Measurements from ENCODE around the gene TGM2. TPM values are rescaled to one million over a fixed set of nuclear protein-coding genes. Genes with fewer than 3 reads are reported as not detected.

Gene TGM2
- total and polyA plus RNA-seq, 9 of the 15 experiments (the other 6 are each of a cell fraction or from before 2014, with no cell fraction given), result 5.5 to 78.5 (median 37.6) TPM

DNA sequence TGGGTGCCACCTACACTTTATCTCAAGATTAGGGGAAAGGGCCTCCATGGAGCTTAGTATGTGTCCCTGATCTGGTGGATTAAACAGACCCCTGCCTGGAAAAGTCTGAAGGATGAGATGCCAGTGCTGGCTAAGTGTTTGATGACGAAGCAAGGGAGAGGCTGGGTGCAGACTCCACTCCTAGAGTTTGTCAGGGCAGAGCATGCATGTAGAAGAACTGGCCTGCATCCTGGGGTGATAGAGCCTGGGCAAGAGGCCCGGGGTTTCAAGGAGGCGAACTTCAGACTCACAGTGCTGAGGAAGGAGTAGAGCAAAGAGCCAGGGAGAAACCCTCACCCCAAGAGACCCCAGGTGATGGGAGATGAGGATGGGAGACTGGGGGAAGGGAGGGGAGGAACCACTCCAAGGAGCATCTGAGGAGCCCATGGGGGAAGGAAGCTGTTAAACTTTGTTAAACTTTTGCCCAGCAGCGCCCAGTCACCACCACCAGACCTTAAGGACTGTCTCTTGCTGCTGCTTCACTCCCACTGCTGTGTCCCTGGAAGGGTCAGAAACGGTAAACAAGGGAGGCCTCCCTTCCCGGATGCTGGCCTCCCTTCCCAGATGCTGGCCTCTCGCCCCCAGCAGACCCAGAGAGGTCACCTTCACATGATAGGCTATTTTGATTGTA, 69.9 kb downstream of the TGM2 start (continued):
- TF ChIP-seq, protein P1, sequence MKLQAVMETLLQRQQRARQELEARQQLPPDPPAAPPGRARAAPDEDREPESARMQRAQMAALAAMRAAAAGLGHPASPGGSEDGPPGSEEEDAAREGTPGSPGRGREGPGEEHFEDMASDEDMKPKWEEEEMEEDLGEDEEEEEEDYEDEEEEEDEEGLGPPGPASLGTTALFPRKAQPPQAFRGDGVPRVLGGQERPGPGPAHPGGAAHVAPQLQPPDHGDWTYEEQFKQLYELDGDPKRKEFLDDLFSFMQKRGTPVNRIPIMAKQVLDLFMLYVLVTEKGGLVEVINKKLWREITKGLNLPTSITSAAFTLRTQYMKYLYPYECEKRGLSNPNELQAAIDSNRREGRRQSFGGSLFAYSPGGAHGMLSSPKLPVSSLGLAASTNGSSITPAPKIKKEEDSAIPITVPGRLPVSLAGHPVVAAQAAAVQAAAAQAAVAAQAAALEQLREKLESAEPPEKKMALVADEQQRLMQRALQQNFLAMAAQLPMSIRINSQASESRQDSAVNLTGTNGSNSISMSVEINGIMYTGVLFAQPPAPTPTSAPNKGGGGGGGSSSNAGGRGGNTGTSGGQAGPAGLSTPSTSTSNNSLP (IDR thresholded peaks at IDR 0.05; ENCODE audit: borderline replicate concordance, low read depth, low read length), result no peak
- TF ChIP-seq, protein P2, sequence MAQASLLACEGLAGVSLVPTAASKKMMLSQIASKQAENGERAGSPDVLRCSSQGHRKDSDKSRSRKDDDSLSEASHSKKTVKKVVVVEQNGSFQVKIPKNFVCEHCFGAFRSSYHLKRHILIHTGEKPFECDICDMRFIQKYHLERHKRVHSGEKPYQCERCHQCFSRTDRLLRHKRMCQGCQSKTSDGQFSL (CRISPR knock-in tag; IDR thresholded peaks at IDR 0.05), result no peak
- TF ChIP-seq, protein P2 (tag; IDR thresholded peaks at IDR 0.05), result no peak
- no peak for TF ChIP-seq MIER1 (IDR thresholded peaks at IDR 0.05; ENCODE audit: low read depth)

DNA sequence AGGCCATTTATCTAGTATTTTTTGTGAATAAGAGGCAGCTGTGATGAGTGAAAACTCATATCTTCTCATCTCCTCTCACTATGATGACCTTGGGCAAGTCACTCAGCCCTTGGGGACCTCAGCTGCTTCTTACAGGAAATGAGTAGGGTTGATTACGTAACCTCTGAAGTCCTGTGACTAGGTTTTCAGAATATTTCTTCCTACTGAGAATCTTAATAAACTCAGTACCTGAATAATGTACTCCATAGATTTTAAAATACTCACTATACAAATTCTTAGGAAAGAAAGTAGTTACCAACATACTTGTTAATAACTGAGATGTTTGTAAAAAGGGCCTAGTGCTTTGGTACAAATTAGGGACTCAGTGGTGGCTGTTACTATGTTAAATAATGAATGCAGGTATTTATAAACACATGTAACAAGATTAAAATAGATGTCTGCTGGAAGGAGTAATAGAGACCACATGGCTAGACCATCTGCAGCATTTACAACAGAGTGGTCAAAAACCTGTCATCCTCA, 70.6 kb downstream of the TGM2 start:
- Histone ChIP-seq H3K9me3 (replicated peaks; ENCODE audit: control insufficient read depth, insufficient read depth, low read depth, low read length) (no peaks in the 10 kb centered on the region), H4K20me1 (replicated peaks; ENCODE audit: control insufficient read depth, insufficient read depth, low read length) (no peaks in the 10 kb centered on the region), H3K4me1 (replicated peaks in 1 of 2; ENCODE audit: control insufficient read depth in 2 of 2, insufficient read depth in 2 of 2, low read length in 2 of 2) (peaks cover 4 to 51% of the 10 kb centered on the region in 2 experiments; a peak in 4 of 5 replicates), H2AFZ (ENCODE audit: low read depth, low read length) (peak overlapping the region; percentile 3; the same call in 1 of the 2 replicates), H3K27ac (ENCODE audit: extremely low read depth, low read depth, low read length) (peak overlapping the region; percentile 62; the same call in 1 of the 3 replicates), H3K36me3 (ENCODE audit: control insufficient read depth, insufficient read depth, low read length) (peaks cover 34% of the 10 kb centered on the region), H3K9me1 (ENCODE audit: control insufficient read depth, insufficient read depth, low read length) (no peaks in the 10 kb centered on the region), H3K4me2 (ENCODE audit: insufficient read depth, low read length) (no peak overlapping the region; the same call in 1 of the 2 replicates), H3K9ac (ENCODE audit: insufficient read depth in 1 of 2, low read depth in 2 of 2, low read length in 2 of 2) (no peak overlapping the region), H3K27me3 (ENCODE audit: control insufficient read depth in 2 of 2, insufficient read depth in 2 of 2, low read length in 2 of 2) (no peaks in the 10 kb centered on the region), H3K79me2 (ENCODE audit: control insufficient read depth, insufficient read depth, low read length) (no peaks in the 10 kb centered on the region), H3K4me3 (no peak overlapping the region)
- intact Hi-C loops (cut with micrococcal nuclease), result no loop called here
- DNase-seq (ENCODE audit: extremely low read depth in 1 of 4, low spot score in 3 of 4), result peak in 2 of 4 experiments; percentile 59 to 78
- BruUV-seq (replicated peaks), result no TSS peak
- peak; percentile 71 for FAIRE-seq
- in situ Hi-C loops (cut with MboI), result no loop called here
- WGBS (ENCODE audit: insufficient coverage, low coverage, missing lambda C conversion rate), result 0% methylated on average over 1 of the region's 1 CpG
- CTCF ChIA-PET (ENCODE audit: low intra/inter-chr PET ratio), result no interaction called here
- POLR2A ChIA-PET, result interaction anchor here (1.1 to 2.7 kb wide), 2 partner anchors 10 to 20 kb away, joined by 4 to 9 read pairs; no protein-coding TSS in a partner anchor
- peak; percentile 74 for ATAC-seq
- TF ChIP-seq DPF2 (IDR thresholded peaks at IDR 0.05), result peak; percentile 66; the same call in 1 of the 2 replicates
- TF ChIP-seq, protein P3, sequence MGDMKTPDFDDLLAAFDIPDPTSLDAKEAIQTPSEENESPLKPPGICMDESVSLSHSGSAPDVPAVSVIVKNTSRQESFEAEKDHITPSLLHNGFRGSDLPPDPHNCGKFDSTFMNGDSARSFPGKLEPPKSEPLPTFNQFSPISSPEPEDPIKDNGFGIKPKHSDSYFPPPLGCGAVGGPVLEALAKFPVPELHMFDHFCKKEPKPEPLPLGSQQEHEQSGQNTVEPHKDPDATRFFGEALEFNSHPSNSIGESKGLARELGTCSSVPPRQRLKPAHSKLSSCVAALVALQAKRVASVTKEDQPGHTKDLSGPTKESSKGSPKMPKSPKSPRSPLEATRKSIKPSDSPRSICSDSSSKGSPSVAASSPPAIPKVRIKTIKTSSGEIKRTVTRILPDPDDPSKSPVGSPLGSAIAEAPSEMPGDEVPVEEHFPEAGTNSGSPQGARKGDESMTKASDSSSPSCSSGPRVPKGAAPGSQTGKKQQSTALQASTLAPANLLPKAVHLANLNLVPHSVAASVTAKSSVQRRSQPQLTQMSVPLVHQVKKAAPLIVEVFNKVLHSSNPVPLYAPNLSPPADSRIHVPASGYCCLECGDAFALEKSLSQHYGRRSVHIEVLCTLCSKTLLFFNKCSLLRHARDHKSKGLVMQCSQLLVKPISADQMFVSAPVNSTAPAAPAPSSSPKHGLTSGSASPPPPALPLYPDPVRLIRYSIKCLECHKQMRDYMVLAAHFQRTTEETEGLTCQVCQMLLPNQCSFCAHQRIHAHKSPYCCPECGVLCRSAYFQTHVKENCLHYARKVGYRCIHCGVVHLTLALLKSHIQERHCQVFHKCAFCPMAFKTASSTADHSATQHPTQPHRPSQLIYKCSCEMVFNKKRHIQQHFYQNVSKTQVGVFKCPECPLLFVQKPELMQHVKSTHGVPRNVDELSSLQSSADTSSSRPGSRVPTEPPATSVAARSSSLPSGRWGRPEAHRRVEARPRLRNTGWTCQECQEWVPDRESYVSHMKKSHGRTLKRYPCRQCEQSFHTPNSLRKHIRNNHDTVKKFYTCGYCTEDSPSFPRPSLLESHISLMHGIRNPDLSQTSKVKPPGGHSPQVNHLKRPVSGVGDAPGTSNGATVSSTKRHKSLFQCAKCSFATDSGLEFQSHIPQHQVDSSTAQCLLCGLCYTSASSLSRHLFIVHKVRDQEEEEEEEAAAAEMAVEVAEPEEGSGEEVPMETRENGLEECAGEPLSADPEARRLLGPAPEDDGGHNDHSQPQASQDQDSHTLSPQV (IDR thresholded peaks at IDR 0.05), result peak; percentile 63
- no peak for TF ChIP-seq CBFA2T2 (conservative IDR thresholded peaks at IDR 0.05)
- TF ChIP-seq GATA2 (CRISPR knock-in tag; IDR thresholded peaks at IDR 0.05), result peak; percentile 42; the same call in 1 of the 2 replicates
- no peak for TF ChIP-seq POLR2G (IDR thresholded peaks at IDR 0.05; ENCODE audit: low read depth, low read length)
- peak; percentile 77 for TF ChIP-seq SMARCA4 (IDR thresholded peaks at IDR 0.05)
- TF ChIP-seq, protein P4, sequence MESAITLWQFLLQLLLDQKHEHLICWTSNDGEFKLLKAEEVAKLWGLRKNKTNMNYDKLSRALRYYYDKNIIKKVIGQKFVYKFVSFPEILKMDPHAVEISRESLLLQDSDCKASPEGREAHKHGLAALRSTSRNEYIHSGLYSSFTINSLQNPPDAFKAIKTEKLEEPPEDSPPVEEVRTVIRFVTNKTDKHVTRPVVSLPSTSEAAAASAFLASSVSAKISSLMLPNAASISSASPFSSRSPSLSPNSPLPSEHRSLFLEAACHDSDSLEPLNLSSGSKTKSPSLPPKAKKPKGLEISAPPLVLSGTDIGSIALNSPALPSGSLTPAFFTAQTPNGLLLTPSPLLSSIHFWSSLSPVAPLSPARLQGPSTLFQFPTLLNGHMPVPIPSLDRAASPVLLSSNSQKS (CRISPR knock-in tag; IDR thresholded peaks at IDR 0.05), result no peak
